Activated B cell treated with CpG ODN at 0.5 μM for 24 hours (primary cell): Measurements from ENCODE around the gene SPOCD1. TPM values are rescaled to one million over a fixed set of nuclear protein-coding genes. Genes with fewer than 3 reads are reported as not detected.
A peak's percentile ranks its signal among the peaks of the same experiment; 100 is the strongest.

Experiments used
- ATAC-seq: fragments of 200-7000 bp; cut with Tn5 transposase; one replicate; pipeline ENCODE4 v1.10.0; 2021; ENCODE audit warnings: low read depth, mild to moderate bottlenecking, moderate library complexity
- CTCF ChIA-PET: fragments of 350-600 bp; sonication (Branson Sonifier 250); formaldehyde crosslinking; loops from one replicate; lab custom pipeline; 2021; ENCODE audit warnings: antibody characterized with exemption; lab: Charles Lee
- POLR2A ChIA-PET: fragments of 350-600 bp; sonication (Branson Sonifier 250); formaldehyde crosslinking; loops from one replicate; lab custom pipeline; 2021; ENCODE audit warnings: antibody characterized with exemption; lab: Charles Lee
- DNase-seq: peaks from one replicate; pipeline ENCODE4 v3.0.0; 2022
- H3K27ac Mint-ChIP-seq: one replicate; pipeline ENCODE4 v1.8.0; 2020; ENCODE audit warnings: mixed read lengths
- H3K27me3 Mint-ChIP-seq: one replicate; pipeline ENCODE4 v1.8.0; 2021; ENCODE audit warnings: mixed read lengths
- H3K36me3 Mint-ChIP-seq: one replicate; pipeline ENCODE4 v1.8.0; 2021; ENCODE audit warnings: low read depth, mixed read lengths
- H3K4me1 Mint-ChIP-seq: one replicate; pipeline ENCODE4 v1.8.0; 2021; ENCODE audit warnings: mixed read lengths
- H3K4me3 Mint-ChIP-seq: one replicate; pipeline ENCODE4 v1.8.0; 2020; ENCODE audit warnings: mild to moderate bottlenecking, mixed read lengths
- H3K9me3 Mint-ChIP-seq: one replicate; pipeline ENCODE4 v1.8.0; 2020; ENCODE audit warnings: mixed read lengths
- intact Hi-C: fragments of 100-400 bp; cut with micrococcal nuclease; formaldehyde crosslinking; loops from one replicate; pipeline ENCODE4 v1.15.1; 2024
- total RNA-seq: library from RNA; stranded (reverse); gene quantifications from 2 replicates; pipeline ENCODE4 v1.2.3, GENCODE V29; 2022
- TF ChIP-seq, protein P1 (sequence below): fragments of 200-600 bp; IDR thresholded peaks from one replicate; pipeline ENCODE4 v1.8.0; 2022; ENCODE audit warnings: antibody characterized with exemption, mild to moderate bottlenecking

SPOCD1 gene
- total RNA-seq, 1 donor from 2014 or later, result not detected

DNA sequence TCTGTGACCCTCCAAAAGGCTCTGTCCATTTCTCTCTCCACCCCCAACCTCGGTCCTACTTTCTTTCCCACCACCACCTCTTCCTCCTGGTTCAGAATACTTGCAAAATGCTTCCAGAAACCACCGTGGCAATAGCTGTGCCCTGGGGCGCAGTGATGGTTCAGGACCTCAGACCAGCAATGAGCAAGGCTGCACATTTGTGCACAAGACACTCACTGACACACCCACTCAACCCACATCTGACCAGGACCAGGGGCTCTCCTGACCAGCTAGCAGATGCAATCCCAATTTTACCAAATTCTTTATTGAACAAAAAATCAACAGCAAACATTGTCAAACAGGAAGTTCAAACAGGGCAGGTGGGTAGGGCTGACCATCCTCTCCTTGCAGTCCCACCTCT, 25.7 kb downstream of the SPOCD1 start:
- CTCF ChIA-PET, result interaction anchor here (0.9 to 4.6 kb wide), 11 partner anchors 28 to 609 kb away, joined by 3 to 114 read pairs (median 15); partner anchors contain the start of gene ADGRB2
- TF ChIP-seq, protein P1, sequence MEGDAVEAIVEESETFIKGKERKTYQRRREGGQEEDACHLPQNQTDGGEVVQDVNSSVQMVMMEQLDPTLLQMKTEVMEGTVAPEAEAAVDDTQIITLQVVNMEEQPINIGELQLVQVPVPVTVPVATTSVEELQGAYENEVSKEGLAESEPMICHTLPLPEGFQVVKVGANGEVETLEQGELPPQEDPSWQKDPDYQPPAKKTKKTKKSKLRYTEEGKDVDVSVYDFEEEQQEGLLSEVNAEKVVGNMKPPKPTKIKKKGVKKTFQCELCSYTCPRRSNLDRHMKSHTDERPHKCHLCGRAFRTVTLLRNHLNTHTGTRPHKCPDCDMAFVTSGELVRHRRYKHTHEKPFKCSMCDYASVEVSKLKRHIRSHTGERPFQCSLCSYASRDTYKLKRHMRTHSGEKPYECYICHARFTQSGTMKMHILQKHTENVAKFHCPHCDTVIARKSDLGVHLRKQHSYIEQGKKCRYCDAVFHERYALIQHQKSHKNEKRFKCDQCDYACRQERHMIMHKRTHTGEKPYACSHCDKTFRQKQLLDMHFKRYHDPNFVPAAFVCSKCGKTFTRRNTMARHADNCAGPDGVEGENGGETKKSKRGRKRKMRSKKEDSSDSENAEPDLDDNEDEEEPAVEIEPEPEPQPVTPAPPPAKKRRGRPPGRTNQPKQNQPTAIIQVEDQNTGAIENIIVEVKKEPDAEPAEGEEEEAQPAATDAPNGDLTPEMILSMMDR, result no peak
- H3K9me3 Mint-ChIP-seq, result no peaks in the 10 kb centered on the region
- H3K27me3 Mint-ChIP-seq, result peaks cover 4% of the 10 kb centered on the region
- DNase-seq, result no peak
- H3K4me1 Mint-ChIP-seq, result peaks cover 33% of the 10 kb centered on the region
- H3K4me3 Mint-ChIP-seq, result no peak overlapping the region
- POLR2A ChIA-PET, result interaction anchor here (1.4 kb wide), 1 partner anchor 129 kb away, joined by 3 read pairs; no protein-coding TSS in a partner anchor
- ATAC-seq, result no peak
- no peaks in the 10 kb centered on the region for H3K36me3 Mint-ChIP-seq
- intact Hi-C loops, result no loop called here
- H3K27ac Mint-ChIP-seq, result no peak overlapping the region

- Mint-ChIP-seq H3K36me3 (no peaks in the 10 kb centered on the region), H3K27ac (peak overlapping the region; percentile 98), H3K27me3 (peaks cover 4% of the 10 kb centered on the region), H3K9me3 (no peaks in the 10 kb centered on the region), H3K4me3 (peak overlapping the region; percentile 88), H3K4me1 (peaks cover 40% of the 10 kb centered on the region)
- DNase-seq (peak; percentile 99), ATAC-seq (peak; percentile 74)
- ChIA-PET CTCF (interaction anchor here (0.5 to 4.6 kb wide), 50 partner anchors 12 to 608 kb away, joined by 3 to 114 read pairs (median 4); partner anchors contain the start of genes ADGRB2, COL16A1, PEF1 and PTP4A2), POLR2A (interaction anchor here (0.5 to 2.4 kb wide), 29 partner anchors 15 to 1392 kb away, joined by 3 to 41 read pairs (median 5); partner anchors contain the start of genes ADGRB2, PEF1, PTP4A2 and TMEM39B)
- TF ChIP-seq, protein P1, result no peak
- intact Hi-C loops, result loop anchor here (1.0 to 10.0 kb wide), 16 partner anchors 28 to 625 kb away; partner anchors contain the start of genes CCDC28B, PEF1 and TMEM39B
These were observed 26.4 kb downstream of the SPOCD1 start for GRCh38 chr1:31789259-31790065.

DNA sequence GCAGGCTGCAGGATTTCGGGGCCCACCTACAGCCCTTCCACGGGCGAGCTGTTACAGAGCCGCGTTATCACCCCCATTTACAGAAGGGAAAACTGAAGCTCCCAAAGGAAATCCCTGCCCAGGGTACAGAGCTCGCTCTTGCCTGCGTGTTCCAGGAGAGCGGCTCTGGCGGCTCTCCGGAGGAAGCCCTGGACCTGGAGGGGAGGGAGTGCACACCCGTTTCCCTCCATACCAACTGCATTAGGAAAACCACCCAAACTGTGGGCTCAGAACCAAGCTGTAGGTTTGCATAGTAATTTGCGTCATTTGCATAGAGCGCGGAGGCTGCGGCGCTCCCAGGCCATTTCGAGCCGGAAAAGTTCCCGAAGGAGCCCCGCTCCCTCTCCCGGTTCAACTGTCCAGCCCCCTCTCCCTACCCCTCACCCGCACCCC, 27.0 kb downstream of the SPOCD1 start:
- TF ChIP-seq, protein P1, result no peak
- H3K4me1 Mint-ChIP-seq, result peaks cover 45% of the 10 kb centered on the region
- peak overlapping the region; percentile 88 for H3K4me3 Mint-ChIP-seq
- ATAC-seq (peak; percentile 35), DNase-seq (no peak)
- H3K27ac Mint-ChIP-seq, result peak overlapping the region; percentile 98
- peaks cover 4% of the 10 kb centered on the region for H3K27me3 Mint-ChIP-seq
- POLR2A ChIA-PET, result interaction anchor here (0.6 to 2.4 kb wide), 30 partner anchors 15 to 1393 kb away, joined by 3 to 41 read pairs (median 4); partner anchors contain the start of genes ADGRB2, PEF1, PTP4A2 and TMEM39B
- CTCF ChIA-PET, result interaction anchor here (0.6 to 4.6 kb wide), 45 partner anchors 11 to 605 kb away, joined by 3 to 114 read pairs (median 4); partner anchors contain the start of genes ADGRB2, COL16A1, PEF1 and PTP4A2
- intact Hi-C loops, result loop anchor here (1.0 to 10.0 kb wide), 16 partner anchors 28 to 625 kb away; partner anchors contain the start of genes CCDC28B, PEF1 and TMEM39B
- H3K9me3 Mint-ChIP-seq, result no peaks in the 10 kb centered on the region
- no peaks in the 10 kb centered on the region for H3K36me3 Mint-ChIP-seq

DNA sequence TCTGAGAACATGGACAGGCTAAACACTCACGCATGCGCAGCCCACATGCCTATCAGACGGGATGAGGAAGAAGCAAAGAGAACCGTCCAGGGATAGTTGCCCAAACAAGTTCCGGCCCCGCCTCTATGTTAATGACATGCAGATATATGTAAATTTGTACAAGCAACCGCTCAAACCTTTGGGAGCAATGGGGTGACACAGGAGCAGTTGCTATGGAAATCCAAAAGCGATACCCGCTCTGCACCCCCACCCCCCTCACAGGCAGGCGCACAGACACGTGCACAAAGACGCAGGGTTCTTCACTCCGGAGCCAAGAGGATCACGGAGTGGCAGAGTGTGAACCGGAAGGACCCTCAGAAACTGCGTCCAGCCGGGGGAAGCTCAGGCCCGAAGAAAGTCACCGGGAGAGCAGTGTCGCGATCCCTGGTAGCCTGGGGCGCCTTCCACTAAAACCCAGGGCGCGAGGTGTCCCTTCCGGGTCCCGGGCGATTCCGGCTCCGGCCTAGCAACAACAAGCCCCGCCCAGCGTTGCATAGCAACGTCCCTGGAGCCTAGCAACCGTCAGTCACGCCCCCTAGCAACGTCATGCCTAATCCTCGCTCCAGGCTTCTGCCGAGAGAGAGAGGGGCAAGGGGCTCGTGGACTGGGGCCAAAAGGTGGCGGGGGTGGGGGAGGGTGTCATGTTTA, 27.5 kb downstream of the SPOCD1 start:
- POLR2A ChIA-PET, result interaction anchor here (0.6 to 2.4 kb wide), 22 partner anchors 16 to 1393 kb away, joined by 3 to 41 read pairs (median 6); partner anchors contain the start of genes ADGRB2, PEF1, PTP4A2 and TRIM62
- Mint-ChIP-seq H3K4me3 (peak overlapping the region; percentile 88), H3K27ac (peak overlapping the region; percentile 98), H3K4me1 (peaks cover 45% of the 10 kb centered on the region), H3K36me3 (no peaks in the 10 kb centered on the region), H3K27me3 (peaks cover 4% of the 10 kb centered on the region), H3K9me3 (no peaks in the 10 kb centered on the region)
- CTCF ChIA-PET, result interaction anchor here (0.6 to 4.6 kb wide), 32 partner anchors 11 to 605 kb away, joined by 3 to 114 read pairs (median 5); partner anchors contain the start of genes ADGRB2, PEF1 and PTP4A2
- intact Hi-C loops, result loop anchor here (2.0 to 10.0 kb wide), 5 partner anchors 169 to 413 kb away; partner anchors contain the start of genes CCDC28B and TMEM39B
- peak; percentile 95 for DNase-seq
- ATAC-seq, result peak; percentile 53
- TF ChIP-seq, protein P1, result no peak
